DOHH2 (cell line): ENCODE results near the gene DIP2B.

Experiments
- H3F3A ChIP-seq: fragments of 200-600 bp; sonication (generic), shearing (Covaris generic); 2 replicates; pipeline ENCODE4 v1.6.0; 2016; ENCODE audit warnings: antibody characterized with exemption, mild to moderate bottlenecking; ENCODE audit not compliant: control insufficient read depth, insufficient read depth
- H3K27ac ChIP-seq: fragments of 200-600 bp; sonication (generic); 2 replicates; pipeline ENCODE4 v1.5.1; 2014; ENCODE audit warnings: low read depth, mild to moderate bottlenecking, low read length, moderate library complexity
- H3K27me3 ChIP-seq: fragments of 200-600 bp; sonication (generic); 2 replicates; pipeline ENCODE4 v1.6.1; 2014; ENCODE audit warnings: mild to moderate bottlenecking, low read length, mixed read lengths; ENCODE audit not compliant: control insufficient read depth
- H3K36me3 ChIP-seq: fragments of 200-600 bp; sonication (generic); 2 replicates; pipeline ENCODE4 v1.6.1; 2014; ENCODE audit warnings: mild to moderate bottlenecking, low read length, moderate library complexity, mixed read lengths; ENCODE audit not compliant: control insufficient read depth
- H3K4me1 ChIP-seq: fragments of 200-600 bp; sonication (generic); 2 replicates; pipeline ENCODE4 v1.6.1; 2014; ENCODE audit warnings: mild to moderate bottlenecking, low read length, mixed read lengths; ENCODE audit not compliant: control insufficient read depth
- H3K4me2 ChIP-seq: fragments of 200-600 bp; sonication (generic); 2 replicates; pipeline ENCODE4 v1.6.0; 2014; ENCODE audit warnings: mild to moderate bottlenecking, low read length, moderate library complexity
- H3K4me3 ChIP-seq: fragments of 200-600 bp; sonication (generic); 2 replicates; pipeline ENCODE4 v1.5.1; 2014; ENCODE audit warnings: mild to moderate bottlenecking, low read length, mixed read lengths
- H3K79me2 ChIP-seq: fragments of 200-600 bp; sonication (generic); 2 replicates; pipeline ENCODE4 v1.6.1; 2014; ENCODE audit warnings: mild to moderate bottlenecking, low read length, mixed read lengths; ENCODE audit not compliant: control insufficient read depth
- H3K9me2 ChIP-seq: fragments of 200-600 bp; sonication (generic); replicated peaks from 2 replicates; pipeline ENCODE4 v1.6.1; 2014; ENCODE audit warnings: mild to moderate bottlenecking, low read length, mixed read lengths; ENCODE audit not compliant: control insufficient read depth
- H3K9me3 ChIP-seq: fragments of 200-600 bp; sonication (generic); 2 replicates; pipeline ENCODE4 v1.6.1; 2014; ENCODE audit warnings: antibody characterized with exemption, low read length, mixed read lengths; ENCODE audit not compliant: control insufficient read depth, insufficient read depth
- H4K20me1 ChIP-seq: fragments of 200-600 bp; sonication (generic); 2 replicates; pipeline ENCODE4 v1.6.0; 2014; ENCODE audit warnings: low read depth, mild to moderate bottlenecking, antibody characterized with exemption, low read length, moderate library complexity; ENCODE audit not compliant: control insufficient read depth, insufficient read depth
- EZH2phosphoT487 ChIP-seq: fragments of 200-600 bp; sonication (generic); IDR thresholded peaks from 2 replicates; pipeline ENCODE4 v1.6.1; 2017; ENCODE audit warnings: borderline replicate concordance, mild to moderate bottlenecking, antibody characterized with exemption, low read length, moderate library complexity, mixed read lengths
- TF ChIP-seq, protein P1 (sequence below): fragments of 200-600 bp; sonication (generic); IDR thresholded peaks from one replicate; pipeline ENCODE4 v1.5.1; 2014; ENCODE audit warnings: antibody characterized with exemption, mild to moderate bottlenecking, low read depth, low read length; ENCODE audit not compliant: poor library complexity, severe bottlenecking

The DIP2B gene

DNA sequence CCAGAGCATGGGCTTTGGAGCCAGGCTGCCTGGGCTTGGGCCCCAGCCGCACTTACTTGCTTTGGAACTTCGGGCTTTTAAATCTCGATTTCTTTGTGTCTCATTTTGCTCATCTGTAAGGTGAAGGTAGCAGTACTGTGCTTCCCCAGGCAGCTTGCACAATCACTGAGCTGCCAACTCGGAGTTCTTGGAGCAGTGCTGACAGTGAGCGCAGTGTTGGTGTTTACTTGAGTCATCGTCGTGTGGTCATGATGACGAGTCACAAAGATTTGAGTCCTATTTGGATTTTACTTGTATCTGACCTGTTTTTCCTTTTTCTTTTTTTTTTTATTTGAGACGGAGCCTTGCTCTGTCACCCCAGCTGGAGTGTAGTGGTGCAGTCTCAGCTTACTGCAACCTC is 227.8 kb downstream of the DIP2B start:
- H3K4me2 ChIP-seq, result no peak overlapping the region
- no peaks in the 10 kb centered on the region for H3F3A ChIP-seq
- H4K20me1 ChIP-seq, result no peaks in the 10 kb centered on the region
- no peaks in the 10 kb centered on the region for H3K27me3 ChIP-seq
- H3K79me2 ChIP-seq, result no peaks in the 10 kb centered on the region
- H3K4me3 ChIP-seq, result no peak overlapping the region
- no peaks in the 10 kb centered on the region for H3K9me3 ChIP-seq
- TF ChIP-seq EZH2phosphoT487, result no peak
- TF ChIP-seq, protein P1, sequence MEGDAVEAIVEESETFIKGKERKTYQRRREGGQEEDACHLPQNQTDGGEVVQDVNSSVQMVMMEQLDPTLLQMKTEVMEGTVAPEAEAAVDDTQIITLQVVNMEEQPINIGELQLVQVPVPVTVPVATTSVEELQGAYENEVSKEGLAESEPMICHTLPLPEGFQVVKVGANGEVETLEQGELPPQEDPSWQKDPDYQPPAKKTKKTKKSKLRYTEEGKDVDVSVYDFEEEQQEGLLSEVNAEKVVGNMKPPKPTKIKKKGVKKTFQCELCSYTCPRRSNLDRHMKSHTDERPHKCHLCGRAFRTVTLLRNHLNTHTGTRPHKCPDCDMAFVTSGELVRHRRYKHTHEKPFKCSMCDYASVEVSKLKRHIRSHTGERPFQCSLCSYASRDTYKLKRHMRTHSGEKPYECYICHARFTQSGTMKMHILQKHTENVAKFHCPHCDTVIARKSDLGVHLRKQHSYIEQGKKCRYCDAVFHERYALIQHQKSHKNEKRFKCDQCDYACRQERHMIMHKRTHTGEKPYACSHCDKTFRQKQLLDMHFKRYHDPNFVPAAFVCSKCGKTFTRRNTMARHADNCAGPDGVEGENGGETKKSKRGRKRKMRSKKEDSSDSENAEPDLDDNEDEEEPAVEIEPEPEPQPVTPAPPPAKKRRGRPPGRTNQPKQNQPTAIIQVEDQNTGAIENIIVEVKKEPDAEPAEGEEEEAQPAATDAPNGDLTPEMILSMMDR, result no peak
- H3K9me2 ChIP-seq, result no peaks in the 10 kb centered on the region
- peaks cover 5% of the 10 kb centered on the region; the same call in 1 of the 2 replicates for H3K36me3 ChIP-seq
- no peaks in the 10 kb centered on the region for H3K4me1 ChIP-seq
- no peak overlapping the region for H3K27ac ChIP-seq

DNA sequence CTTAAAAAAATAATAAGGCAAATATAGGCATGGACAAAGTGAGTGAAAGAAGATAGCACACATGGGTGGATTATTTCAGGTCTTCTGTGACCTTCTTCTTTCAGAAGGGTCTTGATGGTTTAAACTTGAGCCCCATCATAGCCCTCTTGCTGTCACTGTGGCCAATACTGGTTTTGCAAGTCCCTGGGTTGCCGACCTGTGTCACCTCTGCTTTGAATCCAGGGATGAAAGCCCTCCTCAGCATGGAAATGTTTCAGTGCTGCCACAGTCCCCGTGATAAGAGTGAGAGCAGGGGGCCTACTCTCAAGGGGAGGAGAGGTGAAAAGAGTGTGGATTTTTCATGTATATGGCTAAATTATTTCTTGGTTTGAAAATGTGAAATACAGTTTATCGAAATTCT is 228.9 kb downstream of the DIP2B start:
- Histone ChIP-seq H4K20me1 (no peaks in the 10 kb centered on the region), H3K4me1 (no peaks in the 10 kb centered on the region), H3K27me3 (no peaks in the 10 kb centered on the region), H3K36me3 (no peaks in the 10 kb centered on the region), H3K4me3 (no peak overlapping the region), H3F3A (no peaks in the 10 kb centered on the region), H3K4me2 (no peak overlapping the region), H3K9me2 (no peaks in the 10 kb centered on the region), H3K27ac (no peak overlapping the region), H3K9me3 (no peaks in the 10 kb centered on the region), H3K79me2 (no peaks in the 10 kb centered on the region)
- TF ChIP-seq, protein P1, result no peak
- no peak for TF ChIP-seq EZH2phosphoT487

GRCh38 chr12:50734409-50735263 is 229.9 kb downstream of the DIP2B start:
- no peaks in the 10 kb centered on the region for H3K9me2 ChIP-seq
- no peak for TF ChIP-seq EZH2phosphoT487
- TF ChIP-seq, protein P1, result peak; percentile 90
- no peak overlapping the region for H3K27ac ChIP-seq
- H3K9me3 ChIP-seq, result no peaks in the 10 kb centered on the region
- H3K27me3 ChIP-seq, result no peaks in the 10 kb centered on the region
- no peak overlapping the region for H3K4me2 ChIP-seq
- H3K79me2 ChIP-seq, result no peaks in the 10 kb centered on the region
- H3K4me1 ChIP-seq, result no peaks in the 10 kb centered on the region
- H3F3A ChIP-seq, result no peaks in the 10 kb centered on the region
- peaks cover 6% of the 10 kb centered on the region for H3K36me3 ChIP-seq
- H3K4me3 ChIP-seq, result no peak overlapping the region
- no peaks in the 10 kb centered on the region for H4K20me1 ChIP-seq
